ENCODE measurements around the gene INO80. TPM values are rescaled to one million over a fixed set of nuclear protein-coding genes. Genes with fewer than 3 reads are reported as not detected.

Gene INO80
- total RNA-seq, 4 donors from 2014 or later, result 17.5 to 111 (median 40.1) TPM

DNA sequence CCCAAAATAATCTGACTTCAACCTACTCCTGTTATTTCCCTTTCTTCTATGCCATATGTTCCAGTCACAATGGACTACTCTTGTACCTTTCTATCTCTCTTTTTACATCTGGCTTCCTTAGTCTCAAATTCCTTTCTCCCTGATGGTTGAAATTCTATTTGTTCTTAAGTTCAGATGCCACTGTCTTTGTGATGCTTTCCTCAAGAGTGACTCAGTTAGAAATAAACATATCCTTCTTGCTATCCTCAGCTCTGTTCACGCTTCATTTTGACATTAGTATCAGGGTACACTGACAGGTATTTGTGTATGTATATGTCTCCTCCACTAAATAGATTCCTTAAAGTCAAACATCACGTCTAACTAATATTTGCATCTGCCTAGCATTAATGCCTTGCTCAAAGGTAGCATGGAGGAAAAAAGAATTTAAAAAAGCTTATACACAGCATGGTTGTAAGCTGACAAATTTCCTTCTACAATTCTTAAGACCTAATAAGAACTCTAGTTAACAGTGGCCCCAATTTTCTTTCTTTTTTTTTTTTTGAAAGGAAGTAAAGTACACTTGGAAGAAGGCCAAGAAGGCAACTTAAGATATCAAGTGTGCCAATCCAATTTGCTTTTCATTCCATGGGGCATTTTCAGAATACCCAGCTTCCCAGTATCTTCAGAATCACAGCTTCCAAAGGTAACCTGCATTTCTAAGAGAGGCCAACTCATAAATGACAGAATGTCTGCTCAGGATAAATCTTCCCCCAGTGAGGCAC, 104.8 kb downstream of the INO80 start:
- DNase-seq, result no peak
- Histone ChIP-seq H3K36me3 (peaks cover 0 to 18% (median 0%) of the 10 kb centered on the region in 3 donors), H3K4me1 (peaks cover 0 to 7% (median 0%) of the 10 kb centered on the region in 4 donors), H3K4me3 (no peak overlapping the region), H3K27me3 (no peaks in the 10 kb centered on the region), H3K9me3 (no peaks in the 10 kb centered on the region), H3K27ac (peak overlapping the region in 1 of 4 donors; percentile 47)
- no peak for TF ChIP-seq POLR2A (IDR thresholded peaks at IDR 0.05)
- TF ChIP-seq, protein P1, sequence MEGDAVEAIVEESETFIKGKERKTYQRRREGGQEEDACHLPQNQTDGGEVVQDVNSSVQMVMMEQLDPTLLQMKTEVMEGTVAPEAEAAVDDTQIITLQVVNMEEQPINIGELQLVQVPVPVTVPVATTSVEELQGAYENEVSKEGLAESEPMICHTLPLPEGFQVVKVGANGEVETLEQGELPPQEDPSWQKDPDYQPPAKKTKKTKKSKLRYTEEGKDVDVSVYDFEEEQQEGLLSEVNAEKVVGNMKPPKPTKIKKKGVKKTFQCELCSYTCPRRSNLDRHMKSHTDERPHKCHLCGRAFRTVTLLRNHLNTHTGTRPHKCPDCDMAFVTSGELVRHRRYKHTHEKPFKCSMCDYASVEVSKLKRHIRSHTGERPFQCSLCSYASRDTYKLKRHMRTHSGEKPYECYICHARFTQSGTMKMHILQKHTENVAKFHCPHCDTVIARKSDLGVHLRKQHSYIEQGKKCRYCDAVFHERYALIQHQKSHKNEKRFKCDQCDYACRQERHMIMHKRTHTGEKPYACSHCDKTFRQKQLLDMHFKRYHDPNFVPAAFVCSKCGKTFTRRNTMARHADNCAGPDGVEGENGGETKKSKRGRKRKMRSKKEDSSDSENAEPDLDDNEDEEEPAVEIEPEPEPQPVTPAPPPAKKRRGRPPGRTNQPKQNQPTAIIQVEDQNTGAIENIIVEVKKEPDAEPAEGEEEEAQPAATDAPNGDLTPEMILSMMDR (IDR thresholded peaks at IDR 0.05), result no peak

DNA sequence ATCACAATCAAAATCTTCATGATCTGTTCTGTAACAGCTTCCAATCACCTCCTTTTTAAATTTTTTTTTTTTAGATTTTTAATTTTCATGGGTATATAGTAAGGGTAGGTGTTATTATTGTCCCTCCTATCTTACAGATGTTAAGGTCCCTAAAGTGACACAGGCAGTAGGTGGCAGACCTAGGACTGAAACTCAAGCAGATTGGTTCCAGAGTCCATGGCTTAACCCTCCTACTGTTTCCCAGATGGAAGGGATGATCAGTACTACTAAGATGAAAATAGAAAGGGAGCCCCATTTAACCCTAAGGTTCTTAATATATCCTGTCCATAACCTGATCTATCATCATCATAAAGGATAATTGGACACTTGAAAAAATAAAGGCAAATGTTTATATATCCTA, 105.7 kb downstream of the INO80 start:
- Histone ChIP-seq H3K4me3 (no peak overlapping the region), H3K4me1 (peaks cover 0 to 7% (median 0%) of the 10 kb centered on the region in 4 donors), H3K9me3 (no peaks in the 10 kb centered on the region), H3K36me3 (peaks cover 0 to 13% (median 0%) of the 10 kb centered on the region in 3 donors), H3K27me3 (no peaks in the 10 kb centered on the region), H3K27ac (no peak overlapping the region)
- DNase-seq, result peak in 1 of 3 donors; percentile 53
- TF ChIP-seq POLR2A (IDR thresholded peaks at IDR 0.05), result no peak
- TF ChIP-seq, protein P1 (IDR thresholded peaks at IDR 0.05), result peak in 2 of 6 experiments; percentile 2 to 12

DNA sequence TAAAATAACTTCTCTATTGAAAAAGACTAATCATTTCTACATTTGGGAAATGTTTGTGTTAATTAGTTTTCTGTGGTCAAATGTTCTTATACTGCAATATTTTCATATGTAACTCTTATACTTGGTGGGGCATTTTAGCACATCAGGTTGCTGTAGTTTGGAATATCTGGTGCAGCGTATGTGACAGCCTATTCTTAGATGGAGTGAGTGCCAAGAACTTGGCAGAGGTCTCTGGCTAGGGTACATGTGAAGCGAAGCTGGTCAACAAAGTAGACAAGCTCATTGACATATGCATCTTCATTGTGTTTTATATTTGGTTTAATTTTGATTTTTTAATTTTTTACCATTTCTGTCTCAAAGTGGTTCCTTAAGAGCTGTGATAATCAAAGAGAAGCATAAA, 109.6 kb downstream of the INO80 start:
- Histone ChIP-seq H3K4me1 (peaks cover 0 to 7% (median 0%) of the 10 kb centered on the region in 4 donors), H3K9me3 (no peaks in the 10 kb centered on the region), H3K4me3 (no peak overlapping the region), H3K27ac (no peak overlapping the region), H3K27me3 (no peaks in the 10 kb centered on the region), H3K36me3 (peaks cover 0 to 17% (median 0%) of the 10 kb centered on the region in 3 donors)
- TF ChIP-seq, protein P1 (IDR thresholded peaks at IDR 0.05), result no peak
- TF ChIP-seq POLR2A (IDR thresholded peaks at IDR 0.05), result no peak
- no peak for DNase-seq

DNA sequence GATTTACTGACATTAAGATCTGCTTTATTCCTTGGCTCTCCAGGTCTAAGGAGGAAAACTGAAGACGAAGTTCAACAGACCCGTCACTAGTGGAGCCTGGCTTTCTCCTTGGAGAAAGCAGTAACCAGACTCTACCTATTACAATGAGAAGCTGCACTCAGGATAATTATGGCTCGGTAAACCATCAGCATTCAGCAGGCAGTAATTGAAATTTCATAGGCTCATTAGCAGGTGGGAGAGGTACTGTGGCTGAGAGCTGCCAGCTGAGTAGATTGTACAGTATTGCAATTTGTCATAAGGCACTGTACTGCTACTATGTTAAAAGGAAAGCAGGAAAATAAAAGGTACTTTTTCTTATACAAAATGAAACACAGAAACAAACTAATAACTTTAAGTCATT, 111.6 kb downstream of the INO80 start:
- H3K4me1 ChIP-seq, result peaks cover 0 to 7% (median 0%) of the 10 kb centered on the region in 4 donors
- TF ChIP-seq, protein P1 (IDR thresholded peaks at IDR 0.05), result no peak
- TF ChIP-seq POLR2A (IDR thresholded peaks at IDR 0.05), result no peak
- no peak overlapping the region for H3K4me3 ChIP-seq
- H3K36me3 ChIP-seq, result peaks cover 0 to 23% (median 0%) of the 10 kb centered on the region in 3 donors
- H3K27me3 ChIP-seq, result no peaks in the 10 kb centered on the region
- DNase-seq, result no peak
- H3K9me3 ChIP-seq, result no peaks in the 10 kb centered on the region
- no peak overlapping the region for H3K27ac ChIP-seq

DNA sequence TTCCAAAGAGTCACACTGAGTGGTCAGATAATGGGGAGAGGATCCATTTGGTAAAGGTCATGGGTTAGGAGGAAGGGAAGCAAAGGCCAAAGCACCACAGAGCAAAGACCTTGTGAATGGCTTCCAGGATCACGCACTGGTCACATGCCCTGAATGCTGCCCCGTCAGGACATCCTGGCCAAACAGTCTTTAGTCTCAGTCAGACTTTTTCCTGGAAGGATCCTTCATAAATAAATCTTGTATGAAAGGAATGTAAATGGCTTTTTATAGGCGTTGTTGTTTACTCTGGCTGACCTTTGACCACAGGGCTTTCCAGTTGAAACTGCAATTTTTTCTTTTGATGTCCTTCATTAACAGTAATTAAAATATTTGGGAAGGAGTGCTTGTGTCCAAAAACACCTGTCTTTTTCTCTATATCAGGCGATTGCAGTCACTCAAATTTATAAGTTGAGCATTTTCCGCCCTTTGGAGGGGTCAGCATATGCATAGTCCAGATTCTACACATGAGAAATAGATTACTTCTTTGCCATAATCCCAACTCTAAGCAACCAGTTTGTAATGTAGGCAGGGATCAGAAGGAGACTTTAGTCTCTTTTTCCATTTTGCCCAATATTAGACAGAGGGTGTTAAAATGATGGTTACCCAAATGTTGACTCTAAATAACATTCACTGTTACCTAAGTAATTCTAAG, 114.4 kb downstream of the INO80 start:
- no peak for TF ChIP-seq POLR2A (IDR thresholded peaks at IDR 0.05)
- TF ChIP-seq, protein P1 (IDR thresholded peaks at IDR 0.05), result peak in 1 of 6 experiments; percentile 11
- peaks cover 0 to 7% (median 0%) of the 10 kb centered on the region in 4 donors for H3K4me1 ChIP-seq
- H3K36me3 ChIP-seq, result peaks cover 0 to 32% (median 0%) of the 10 kb centered on the region in 3 donors
- H3K27ac ChIP-seq, result peak overlapping the region in 2 of 4 donors; percentile 44 to 69
- no peak overlapping the region for H3K4me3 ChIP-seq
- H3K27me3 ChIP-seq, result no peaks in the 10 kb centered on the region
- no peaks in the 10 kb centered on the region for H3K9me3 ChIP-seq
- peak in 2 of 3 donors; percentile 70 to 80 for DNase-seq
